Measurements from ENCODE around the gene PATL2. TPM values are rescaled to one million over a fixed set of nuclear protein-coding genes. Genes with fewer than 3 reads are reported as not detected.
"Not testable (repeated sequence)": the region's sequence is repeated elsewhere in the genome, so short reads cannot be mapped to it uniquely, and the experiment has no call there.

The PATL2 gene
- polyA plus RNA-seq, 2 donors: 0.33 to 0.84 TPM

DNA sequence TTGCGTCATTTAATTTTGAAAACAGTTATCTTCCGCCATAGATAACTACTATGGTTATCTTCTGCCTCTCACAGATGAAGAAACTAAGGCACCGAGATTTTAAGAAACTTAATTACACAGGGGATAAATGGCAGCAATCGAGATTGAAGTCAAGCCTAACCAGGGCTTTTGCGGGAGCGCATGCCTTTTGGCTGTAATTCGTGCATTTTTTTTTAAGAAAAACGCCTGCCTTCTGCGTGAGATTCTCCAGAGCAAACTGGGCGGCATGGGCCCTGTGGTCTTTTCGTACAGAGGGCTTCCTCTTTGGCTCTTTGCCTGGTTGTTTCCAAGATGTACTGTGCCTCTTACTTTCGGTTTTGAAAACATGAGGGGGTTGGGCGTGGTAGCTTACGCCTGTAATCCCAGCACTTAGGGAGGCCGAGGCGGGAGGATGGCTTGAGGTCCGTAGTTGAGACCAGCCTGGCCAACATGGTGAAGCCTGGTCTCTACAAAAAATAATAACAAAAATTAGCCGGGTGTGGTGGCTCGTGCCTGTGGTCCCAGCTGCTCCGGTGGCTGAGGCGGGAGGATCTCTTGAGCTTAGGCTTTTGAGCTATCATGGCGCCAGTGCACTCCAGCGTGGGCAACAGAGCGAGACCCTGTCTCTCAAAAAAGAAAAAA, 1.4 kb upstream of the PATL2 start:
- Histone ChIP-seq H3K36me3 (ENCODE audit: control insufficient read depth in 2 of 2, insufficient read depth in 2 of 2, low read length in 1 of 2) (peaks cover 11% of the 10 kb centered on the region in 2 donors), H3K27ac (ENCODE audit: low read depth in 2 of 2, low read length in 1 of 2) (peak overlapping the region; percentile 89 to 99), H3K27me3 (ENCODE audit: control insufficient read depth in 1 of 2, insufficient read depth in 2 of 2, low read length in 2 of 2) (no peaks in the 10 kb centered on the region), H3K4me1 (ENCODE audit: control insufficient read depth in 2 of 2, insufficient read depth in 2 of 2, low read length in 1 of 2) (peaks cover 0 to 5% of the 10 kb centered on the region in 2 donors), H3K4me3 (ENCODE audit: low read depth in 1 of 2, low read length in 2 of 2) (peak overlapping the region; percentile 61 to 99), H3K9me3 (ENCODE audit: control insufficient read depth in 2 of 2, insufficient read depth in 1 of 2, low read depth in 1 of 2, low read length in 1 of 2) (no peaks in the 10 kb centered on the region)
- WGBS, 2 donors: 3 to 6% methylated on average over 24 of the region's 24 CpGs

DNA sequence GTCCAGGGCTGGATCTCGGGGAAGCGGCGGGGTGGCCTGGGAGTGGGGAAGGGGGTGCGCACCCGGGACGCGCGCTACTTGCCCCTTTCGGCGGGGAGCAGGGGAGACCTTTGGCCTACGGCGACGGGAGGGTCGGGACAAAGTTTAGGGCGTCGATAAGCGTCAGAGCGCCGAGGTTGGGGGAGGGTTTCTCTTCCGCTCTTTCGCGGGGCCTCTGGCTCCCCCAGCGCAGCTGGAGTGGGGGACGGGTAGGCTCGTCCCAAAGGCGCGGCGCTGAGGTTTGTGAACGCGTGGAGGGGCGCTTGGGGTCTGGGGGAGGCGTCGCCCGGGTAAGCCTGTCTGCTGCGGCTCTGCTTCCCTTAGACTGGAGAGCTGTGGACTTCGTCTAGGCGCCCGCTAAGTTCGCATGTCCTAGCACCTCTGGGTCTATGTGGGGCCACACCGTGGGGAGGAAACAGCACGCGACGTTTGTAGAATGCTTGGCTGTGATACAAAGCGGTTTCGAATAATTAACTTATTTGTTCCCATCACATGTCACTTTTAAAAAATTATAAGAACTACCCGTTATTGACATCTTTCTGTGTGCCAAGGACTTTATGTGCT, 721 bp upstream of the PATL2 start:
- H3K27ac ChIP-seq (ENCODE audit: low read depth in 2 of 2, low read length in 1 of 2): peak overlapping the region; percentile 99 to 100
- peak overlapping the region; percentile 98 to 99 for H3K4me3 ChIP-seq (ENCODE audit: low read depth in 1 of 2, low read length in 2 of 2)
- no peaks in the 10 kb centered on the region for H3K27me3 ChIP-seq (ENCODE audit: control insufficient read depth in 1 of 2, insufficient read depth in 2 of 2, low read length in 2 of 2)
- H3K4me1 ChIP-seq (ENCODE audit: control insufficient read depth in 2 of 2, insufficient read depth in 2 of 2, low read length in 1 of 2): peaks cover 0 to 5% of the 10 kb centered on the region in 2 donors
- peaks cover 9 to 11% of the 10 kb centered on the region in 2 donors for H3K36me3 ChIP-seq (ENCODE audit: control insufficient read depth in 2 of 2, insufficient read depth in 2 of 2, low read length in 1 of 2)
- no peaks in the 10 kb centered on the region for H3K9me3 ChIP-seq (ENCODE audit: control insufficient read depth in 2 of 2, insufficient read depth in 1 of 2, low read depth in 1 of 2, low read length in 1 of 2)
- 0% methylated on average over 44 to 46 of the region's 46 CpGs for WGBS, 2 donors

DNA sequence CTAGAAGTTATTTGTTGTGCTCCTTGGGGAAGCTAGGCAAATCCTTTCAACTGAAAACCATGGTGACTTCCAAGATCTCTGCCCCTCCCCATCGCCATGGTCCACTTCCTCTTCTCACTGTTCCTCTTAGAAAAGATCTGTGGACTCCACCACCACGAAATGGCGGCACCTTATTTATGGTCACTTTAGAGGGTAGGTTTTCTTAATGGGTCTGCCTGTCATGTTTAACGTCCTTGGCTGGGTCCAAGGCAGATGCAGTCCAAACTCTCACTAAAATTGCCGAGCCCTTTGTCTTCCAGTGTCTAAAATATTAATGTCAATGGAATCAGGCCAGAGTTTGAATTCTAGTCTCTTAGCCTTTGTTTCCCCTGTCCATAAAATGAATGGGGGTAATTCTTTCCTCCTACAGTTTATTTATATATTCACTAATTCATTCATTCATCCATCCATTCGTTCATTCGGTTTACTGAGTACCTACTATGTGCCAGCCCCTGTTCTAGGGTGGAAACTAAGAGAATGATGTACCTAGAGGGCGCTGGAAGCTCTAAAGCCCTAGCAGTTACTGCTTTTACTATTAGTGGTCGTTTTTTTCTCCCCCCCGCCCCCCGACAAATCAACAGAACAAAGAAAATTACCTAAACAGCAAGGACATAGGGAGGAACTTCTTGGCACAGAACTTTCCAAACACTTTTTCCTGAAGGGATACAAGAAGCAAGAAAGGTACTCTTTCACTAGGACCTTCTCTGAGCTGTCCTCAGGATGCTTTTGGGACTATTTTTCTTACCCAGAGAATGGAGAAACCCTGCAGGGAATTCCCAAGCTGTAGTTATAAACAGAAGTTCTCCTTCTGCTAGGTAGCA, 657 bp downstream of the PATL2 start:
- H3K9me3 ChIP-seq (ENCODE audit: control insufficient read depth in 2 of 2, insufficient read depth in 1 of 2, low read depth in 1 of 2, low read length in 1 of 2): no peaks in the 10 kb centered on the region
- H3K4me1 ChIP-seq (ENCODE audit: control insufficient read depth in 2 of 2, insufficient read depth in 2 of 2, low read length in 1 of 2): peaks cover 0 to 5% of the 10 kb centered on the region in 2 donors
- no peaks in the 10 kb centered on the region for H3K27me3 ChIP-seq (ENCODE audit: control insufficient read depth in 1 of 2, insufficient read depth in 2 of 2, low read length in 2 of 2)
- peak overlapping the region; percentile 98 to 99 for H3K4me3 ChIP-seq (ENCODE audit: low read depth in 1 of 2, low read length in 2 of 2)
- H3K36me3 ChIP-seq (ENCODE audit: control insufficient read depth in 2 of 2, insufficient read depth in 2 of 2, low read length in 1 of 2): no peaks in the 10 kb centered on the region
- H3K27ac ChIP-seq (ENCODE audit: low read depth in 2 of 2, low read length in 1 of 2): peak overlapping the region; percentile 99 to 100
- WGBS, 2 donors: 20 to 23% methylated on average over 11 of the region's 11 CpGs

DNA sequence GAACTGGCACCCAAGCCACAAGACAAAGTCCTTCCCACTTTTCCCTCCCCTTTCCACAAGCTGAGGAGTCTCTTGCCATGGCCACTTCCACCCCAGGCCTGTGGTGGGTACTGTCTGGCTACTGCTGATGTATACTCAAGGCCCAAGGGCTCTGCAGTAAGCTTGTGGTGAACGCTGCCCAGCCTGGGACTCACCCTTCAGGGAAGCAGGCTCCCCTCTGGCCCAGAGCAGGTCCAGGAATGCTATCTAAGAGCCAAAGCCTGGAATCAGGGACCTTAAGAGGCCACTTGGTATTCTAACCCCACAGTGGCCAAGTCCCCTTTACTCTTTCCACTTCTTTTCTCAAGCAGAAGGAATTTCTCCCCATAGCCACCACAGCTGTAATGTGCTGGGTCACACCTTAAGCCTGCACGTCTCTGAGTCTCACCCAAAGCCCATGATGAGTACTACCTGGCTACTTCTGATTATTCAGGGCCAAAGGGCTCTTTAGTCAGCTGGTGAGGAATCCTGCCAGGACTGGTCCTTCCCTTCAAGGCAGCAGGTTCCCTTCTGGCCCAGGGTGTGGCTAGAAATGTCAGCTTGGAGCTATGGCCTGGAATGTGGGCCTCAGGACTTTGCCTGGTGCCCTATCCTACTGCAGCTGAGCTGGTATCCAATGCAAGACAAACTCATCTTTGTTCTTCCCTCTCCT, 4.0 kb downstream of the PATL2 start:
- H3K4me1 ChIP-seq (ENCODE audit: control insufficient read depth in 2 of 2, insufficient read depth in 2 of 2, low read length in 1 of 2): peaks cover 0 to 5% of the 10 kb centered on the region in 2 donors
- H3K9me3 ChIP-seq (ENCODE audit: control insufficient read depth in 2 of 2, insufficient read depth in 1 of 2, low read depth in 1 of 2, low read length in 1 of 2): no peaks in the 10 kb centered on the region
- H3K4me3 ChIP-seq (ENCODE audit: low read depth in 1 of 2, low read length in 2 of 2): no peak overlapping the region
- no peaks in the 10 kb centered on the region for H3K27me3 ChIP-seq (ENCODE audit: control insufficient read depth in 1 of 2, insufficient read depth in 2 of 2, low read length in 2 of 2)
- WGBS, 2 donors: 80 to 84% methylated on average over 2 of the region's 2 CpGs
- H3K27ac ChIP-seq (ENCODE audit: low read depth in 2 of 2, low read length in 1 of 2): no peak overlapping the region
- no peaks in the 10 kb centered on the region for H3K36me3 ChIP-seq (ENCODE audit: control insufficient read depth in 2 of 2, insufficient read depth in 2 of 2, low read length in 1 of 2)

DNA sequence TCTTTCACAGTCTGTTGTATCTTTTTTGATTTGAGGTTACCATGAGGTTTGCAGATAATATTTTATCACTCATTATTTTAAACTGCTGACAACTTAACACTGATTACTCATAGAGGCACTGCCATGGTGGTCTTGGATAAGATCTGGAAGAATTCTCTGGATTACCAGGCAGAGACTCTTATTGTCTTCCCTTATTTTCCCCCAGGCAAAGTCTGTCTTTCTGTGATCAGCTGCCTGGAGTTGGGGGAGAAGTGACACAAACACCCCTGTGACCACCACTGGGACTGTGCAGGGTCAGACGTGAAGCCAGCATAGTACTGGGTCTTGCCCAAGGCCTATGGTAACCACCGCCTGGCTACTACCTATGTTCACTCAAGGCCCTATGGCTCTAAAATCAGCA, 4.7 kb downstream of the PATL2 start:
- Histone ChIP-seq H3K4me3 (ENCODE audit: low read depth in 1 of 2, low read length in 2 of 2) (no peak overlapping the region), H3K27ac (ENCODE audit: low read depth in 2 of 2, low read length in 1 of 2) (no peak overlapping the region), H3K36me3 (ENCODE audit: control insufficient read depth in 2 of 2, insufficient read depth in 2 of 2, low read length in 1 of 2) (no peaks in the 10 kb centered on the region), H3K9me3 (ENCODE audit: control insufficient read depth in 2 of 2, insufficient read depth in 1 of 2, low read depth in 1 of 2, low read length in 1 of 2) (no peaks in the 10 kb centered on the region), H3K27me3 (ENCODE audit: control insufficient read depth in 1 of 2, insufficient read depth in 2 of 2, low read length in 2 of 2) (no peaks in the 10 kb centered on the region), H3K4me1 (ENCODE audit: control insufficient read depth in 2 of 2, insufficient read depth in 2 of 2, low read length in 1 of 2) (peaks cover 0 to 5% of the 10 kb centered on the region in 2 donors)
- WGBS, 2 donors: 97 to 99% methylated on average over 2 of the region's 2 CpGs

DNA sequence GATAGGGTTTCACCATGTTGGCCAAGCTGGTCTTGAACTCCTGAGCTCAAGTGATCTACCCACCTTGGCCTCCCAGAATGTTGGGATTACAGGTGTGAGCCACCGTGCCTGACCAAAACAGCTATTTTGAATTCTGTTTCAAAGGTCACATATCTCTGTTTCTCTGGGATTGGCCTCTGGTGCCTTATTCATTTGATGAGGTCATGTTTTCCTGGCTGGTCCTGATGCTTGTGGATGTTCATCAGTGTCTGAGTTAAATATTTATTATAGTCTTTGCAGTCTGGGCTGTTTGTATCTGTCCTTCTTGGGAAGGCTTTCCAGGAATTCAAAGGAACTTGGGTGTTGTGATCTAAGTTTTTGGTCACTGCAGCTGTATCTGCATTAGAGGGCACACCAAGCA, 5.1 kb downstream of the PATL2 start:
- WGBS, 2 donors: 71 to 86% methylated on average over 1 of the region's 1 CpG
- Histone ChIP-seq H3K9me3 (ENCODE audit: control insufficient read depth in 2 of 2, insufficient read depth in 1 of 2, low read depth in 1 of 2, low read length in 1 of 2) (no peaks in the 10 kb centered on the region), H3K27ac (ENCODE audit: low read depth in 2 of 2, low read length in 1 of 2) (no peak overlapping the region)

DNA sequence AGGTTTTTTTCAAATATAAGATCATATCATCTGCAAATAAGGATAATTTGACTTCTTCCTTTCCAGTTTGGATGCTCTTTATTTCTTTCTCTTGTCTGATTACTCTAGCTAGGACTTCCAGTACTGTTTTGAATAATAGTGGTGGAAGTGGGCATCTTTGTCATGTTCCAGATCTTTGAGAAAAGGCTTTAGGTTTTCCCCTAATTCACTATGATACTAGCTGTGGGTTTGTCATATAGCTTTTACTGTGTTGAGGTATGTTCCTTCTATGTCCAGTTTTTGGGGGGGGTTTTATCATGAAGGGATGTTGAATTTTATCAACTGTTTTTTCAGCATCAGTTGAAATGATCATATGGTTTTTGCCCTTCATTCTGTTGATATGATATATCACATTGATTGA, 10.4 kb downstream of the PATL2 start:
- not testable (repeated sequence) for H3K36me3 ChIP-seq (ENCODE audit: control insufficient read depth in 2 of 2, insufficient read depth in 2 of 2, low read length in 1 of 2); H3K27ac ChIP-seq (ENCODE audit: low read depth in 2 of 2, low read length in 1 of 2); H3K27me3 ChIP-seq (ENCODE audit: control insufficient read depth in 1 of 2, insufficient read depth in 2 of 2, low read length in 2 of 2); H3K9me3 ChIP-seq (ENCODE audit: control insufficient read depth in 2 of 2, insufficient read depth in 1 of 2, low read depth in 1 of 2, low read length in 1 of 2); H3K4me3 ChIP-seq (ENCODE audit: low read depth in 1 of 2, low read length in 2 of 2); H3K4me1 ChIP-seq (ENCODE audit: control insufficient read depth in 2 of 2, insufficient read depth in 2 of 2, low read length in 1 of 2)

More for the DNA sequence above, 5.1 kb downstream of the PATL2 start:
- no peaks in the 10 kb centered on the region for H3K36me3 ChIP-seq (ENCODE audit: control insufficient read depth in 2 of 2, insufficient read depth in 2 of 2, low read length in 1 of 2)
- peaks cover 0 to 5% of the 10 kb centered on the region in 2 donors for H3K4me1 ChIP-seq (ENCODE audit: control insufficient read depth in 2 of 2, insufficient read depth in 2 of 2, low read length in 1 of 2)
- H3K27me3 ChIP-seq (ENCODE audit: control insufficient read depth in 1 of 2, insufficient read depth in 2 of 2, low read length in 2 of 2): no peaks in the 10 kb centered on the region
- no peak overlapping the region for H3K4me3 ChIP-seq (ENCODE audit: low read depth in 1 of 2, low read length in 2 of 2)

DNA sequence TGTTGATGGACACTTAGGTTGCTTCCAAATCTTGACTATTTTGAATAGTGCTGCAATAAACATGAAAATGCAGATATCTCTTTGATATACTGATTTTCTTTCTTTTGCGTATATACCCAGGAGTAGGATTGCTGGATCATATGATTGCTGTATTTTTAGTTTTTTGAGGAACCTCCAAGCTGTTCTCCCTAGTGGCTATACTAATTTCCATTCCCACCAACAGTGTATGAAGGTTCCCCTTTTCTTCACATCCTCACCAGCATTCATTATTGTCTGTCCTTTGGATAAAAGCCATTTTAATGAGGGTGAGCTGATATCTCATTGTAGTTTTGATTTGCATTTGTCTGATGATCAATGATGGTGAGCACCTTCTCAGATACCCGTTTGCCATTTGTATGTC, 12.5 kb downstream of the PATL2 start:
- Histone ChIP-seq H3K4me3 (ENCODE audit: low read depth in 1 of 2, low read length in 2 of 2) (no peak overlapping the region), H3K27me3 (ENCODE audit: control insufficient read depth in 1 of 2, insufficient read depth in 2 of 2, low read length in 2 of 2) (no peaks in the 10 kb centered on the region), H3K27ac (ENCODE audit: low read depth in 2 of 2, low read length in 1 of 2) (no peak overlapping the region), H3K9me3 (ENCODE audit: control insufficient read depth in 2 of 2, insufficient read depth in 1 of 2, low read depth in 1 of 2, low read length in 1 of 2) (no peaks in the 10 kb centered on the region), H3K4me1 (ENCODE audit: control insufficient read depth in 2 of 2, insufficient read depth in 2 of 2, low read length in 1 of 2) (no peaks in the 10 kb centered on the region), H3K36me3 (ENCODE audit: control insufficient read depth in 2 of 2, insufficient read depth in 2 of 2, low read length in 1 of 2) (no peaks in the 10 kb centered on the region)
- 84 to 88% methylated on average over 2 of the region's 2 CpGs for WGBS, 2 donors

DNA sequence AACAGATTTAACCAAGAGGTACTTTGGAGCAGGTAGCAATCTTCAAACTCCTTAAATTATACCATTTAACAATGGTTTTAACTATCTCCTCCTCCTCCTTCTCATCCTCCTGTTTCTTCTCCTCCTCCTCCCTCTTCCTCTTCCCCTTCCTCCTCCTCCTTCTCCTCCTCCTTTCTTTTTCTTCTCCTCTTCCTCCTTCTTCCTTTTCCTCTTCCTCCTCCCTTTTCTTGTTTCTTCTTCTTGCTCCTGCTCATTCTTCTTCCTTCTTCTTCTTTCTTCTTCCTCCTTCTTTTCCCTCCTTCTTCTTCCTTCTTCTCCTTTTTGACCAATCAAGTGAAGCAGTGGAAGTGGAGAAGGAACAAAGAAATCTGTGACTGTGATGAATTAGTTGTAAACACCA, 14.1 kb downstream of the PATL2 start:
- H3K27ac ChIP-seq (ENCODE audit: low read depth in 2 of 2, low read length in 1 of 2): no peak overlapping the region
- no peaks in the 10 kb centered on the region for H3K27me3 ChIP-seq (ENCODE audit: control insufficient read depth in 1 of 2, insufficient read depth in 2 of 2, low read length in 2 of 2)
- H3K4me3 ChIP-seq (ENCODE audit: low read depth in 1 of 2, low read length in 2 of 2): no peak overlapping the region
- no peaks in the 10 kb centered on the region for H3K36me3 ChIP-seq (ENCODE audit: control insufficient read depth in 2 of 2, insufficient read depth in 2 of 2, low read length in 1 of 2)
- no peaks in the 10 kb centered on the region for H3K4me1 ChIP-seq (ENCODE audit: control insufficient read depth in 2 of 2, insufficient read depth in 2 of 2, low read length in 1 of 2)
- H3K9me3 ChIP-seq (ENCODE audit: control insufficient read depth in 2 of 2, insufficient read depth in 1 of 2, low read depth in 1 of 2, low read length in 1 of 2): no peaks in the 10 kb centered on the region
